CD4-positive, alpha-beta T cell treated with Interleukin-21 for 1 hour (primary cell): Measurements from ENCODE around the gene SENP3.

Source experiments
- DNase-seq: peaks from one replicate; pipeline ENCODE4 v3.0.0-alpha.2; 2020

SENP3 gene

DNA sequence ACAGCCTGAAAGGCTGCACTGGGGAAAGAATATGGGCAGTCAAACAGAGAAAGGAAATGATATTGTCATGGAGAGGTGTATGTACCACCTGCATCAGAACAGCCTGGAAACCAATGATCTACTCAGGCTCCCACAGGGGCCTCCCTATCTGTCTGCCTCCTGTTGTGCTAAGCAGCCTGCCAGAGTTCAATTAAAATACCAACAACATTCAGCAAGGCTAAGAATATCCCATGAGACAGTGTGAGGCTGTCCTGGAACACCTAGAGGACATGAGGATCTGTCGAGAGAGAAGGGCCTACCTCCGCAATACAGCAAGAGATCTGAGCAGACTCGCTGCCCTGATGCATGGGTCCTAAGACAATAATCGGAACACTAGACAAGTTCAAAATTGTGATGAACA lies 44.6 kb downstream of the SENP3 start:
- no peak for DNase-seq

DNA sequence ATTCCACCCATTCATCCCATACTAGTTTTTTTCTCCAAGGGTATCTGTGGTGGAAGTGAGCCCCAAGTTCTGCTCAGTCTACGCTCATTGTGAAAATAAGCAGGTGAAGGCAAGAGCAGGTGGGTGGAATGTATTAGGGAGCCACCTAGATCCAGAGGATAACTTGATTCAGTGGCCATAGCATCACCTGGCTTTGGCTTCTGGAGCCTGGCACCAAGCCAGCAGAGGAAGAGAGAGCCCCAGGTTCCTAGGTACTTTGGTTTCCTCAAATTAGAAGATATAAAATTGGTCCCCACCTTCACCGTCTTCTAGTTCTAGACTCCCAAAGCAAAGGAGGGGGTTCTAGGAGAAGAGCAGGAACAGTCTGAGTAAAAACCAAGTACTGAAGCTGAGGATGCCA lies 48.9 kb downstream of the SENP3 start:
- DNase-seq, result no peak

DNA sequence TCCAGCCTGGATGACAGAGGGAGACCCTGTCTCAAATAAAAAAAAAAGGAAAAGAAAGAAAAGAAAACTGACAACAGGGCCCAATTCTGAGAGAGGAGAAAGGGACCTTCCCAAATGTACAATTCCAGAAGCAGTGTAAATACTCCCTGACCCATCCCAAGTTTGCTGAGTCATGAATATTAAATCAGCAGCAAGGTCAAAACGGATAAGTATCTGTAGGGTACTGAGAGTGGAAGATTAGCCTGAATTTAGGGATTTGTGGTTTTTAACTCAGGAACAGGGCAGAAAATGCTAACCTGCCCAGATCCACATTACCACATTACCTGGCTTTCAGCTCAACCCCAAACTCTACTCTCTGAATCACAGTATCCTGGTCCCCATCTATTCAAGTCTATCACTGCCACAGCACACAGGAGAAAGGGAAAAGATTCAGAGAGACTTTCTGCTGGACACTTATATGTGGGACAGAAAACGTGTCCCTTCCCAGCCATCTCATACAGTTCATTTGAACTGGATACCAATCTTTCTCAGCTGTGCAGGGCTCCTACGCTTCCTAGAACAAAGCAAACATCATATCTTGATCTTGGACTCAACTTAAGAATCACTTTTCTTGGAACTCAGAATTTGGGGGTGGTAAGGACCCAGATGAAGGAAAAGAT lies 50.0 kb downstream of the SENP3 start:
- DNase-seq, result no peak

DNA sequence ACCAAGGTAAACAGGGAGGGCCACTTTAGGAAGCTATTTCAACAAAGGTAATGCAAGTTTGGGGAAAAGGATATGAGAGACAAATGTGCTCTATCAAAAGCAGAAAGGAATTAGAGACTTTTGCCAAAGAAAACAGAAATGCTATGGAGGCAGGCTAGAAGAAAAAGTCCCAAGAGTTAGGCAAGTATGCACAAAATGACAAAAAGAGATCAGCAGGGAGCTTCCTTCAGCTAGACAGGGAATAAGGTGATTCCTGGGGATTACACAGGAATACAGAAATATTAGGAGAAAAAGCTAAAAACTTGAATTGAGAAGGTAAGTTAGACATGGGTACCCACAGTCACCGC lies 50.5 kb downstream of the SENP3 start:
- no peak for DNase-seq

DNA sequence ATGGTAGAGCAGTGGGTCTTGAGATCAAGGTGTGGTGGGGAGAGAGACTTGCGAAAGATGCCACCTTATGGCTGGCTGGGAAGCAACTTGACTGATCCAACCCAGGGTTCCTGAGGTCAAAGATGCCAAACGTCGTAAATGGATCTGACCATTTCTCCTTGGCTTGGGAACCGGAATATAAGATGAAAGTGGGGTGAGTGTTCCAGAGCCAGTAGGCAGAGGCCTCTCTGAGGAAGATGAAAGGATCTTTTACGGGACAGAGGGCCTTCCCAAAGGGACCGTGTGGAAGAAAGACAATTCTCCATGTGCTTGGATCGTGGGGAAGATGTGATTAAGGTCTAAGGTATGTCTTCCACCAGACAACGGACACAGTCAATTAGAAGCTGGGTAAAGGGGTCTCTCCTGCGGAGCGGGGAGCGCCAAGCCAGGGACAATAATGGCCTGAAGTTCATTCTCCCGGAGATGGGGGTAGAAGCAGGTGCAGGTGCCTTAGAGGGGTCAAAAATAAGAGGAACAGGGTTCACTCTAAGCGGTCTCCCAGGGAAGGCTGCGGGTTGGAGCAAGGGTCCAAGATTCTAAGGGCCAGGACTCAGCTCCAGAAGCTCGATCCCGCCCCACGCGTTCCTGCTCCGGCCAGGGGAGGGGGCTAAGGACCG lies 52.2 kb downstream of the SENP3 start:
- DNase-seq, result no peak

DNA sequence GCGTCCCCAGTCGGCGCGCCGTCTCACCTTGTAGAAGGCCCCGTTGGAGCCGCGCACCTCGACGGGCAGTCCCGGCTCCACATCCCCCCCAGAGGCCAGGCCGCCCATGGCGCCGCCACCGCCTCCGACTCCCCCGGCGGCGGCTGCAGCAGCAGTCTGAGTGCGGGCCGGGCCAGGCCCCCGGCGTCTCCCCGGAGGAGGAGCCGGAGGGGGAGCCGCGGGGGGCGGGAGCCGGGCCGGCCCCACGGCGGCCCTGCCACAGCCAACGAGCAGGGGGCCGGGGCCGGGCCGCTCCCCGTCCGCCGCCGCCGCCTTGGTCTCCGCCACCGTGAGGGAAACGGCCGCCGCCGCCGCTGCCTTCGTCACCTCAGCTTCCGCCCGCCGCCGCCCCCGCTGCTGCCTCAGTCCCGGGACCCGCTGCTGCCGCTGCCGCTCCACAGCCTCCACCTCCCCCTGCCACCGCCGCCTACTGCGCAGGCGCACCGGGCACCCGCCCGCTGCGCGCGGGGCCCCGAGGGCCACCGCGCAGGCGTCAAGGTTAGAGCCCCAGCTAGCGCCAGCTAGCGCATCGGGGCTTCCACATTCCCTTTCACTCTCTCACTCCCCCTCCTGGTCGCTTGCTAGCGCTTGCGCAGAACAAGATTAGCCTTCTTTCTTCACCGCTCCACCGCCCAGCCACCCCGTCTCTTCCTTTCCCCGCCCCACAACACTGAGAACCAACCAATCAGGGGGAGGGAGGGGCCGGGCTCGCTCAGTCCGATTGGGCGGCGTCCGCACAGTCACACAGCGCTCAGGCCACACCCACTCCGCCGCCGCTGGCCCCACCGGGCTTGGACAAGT lies 52.9 kb downstream of the SENP3 start, which contains the start of gene FXR2:
Gene FXR2 (minus strand): TSS at position 473 of the 840 bp plus-strand sequence. CDS start 365 bp downstream, at position 108.
- peak; percentile 100 for DNase-seq

DNA sequence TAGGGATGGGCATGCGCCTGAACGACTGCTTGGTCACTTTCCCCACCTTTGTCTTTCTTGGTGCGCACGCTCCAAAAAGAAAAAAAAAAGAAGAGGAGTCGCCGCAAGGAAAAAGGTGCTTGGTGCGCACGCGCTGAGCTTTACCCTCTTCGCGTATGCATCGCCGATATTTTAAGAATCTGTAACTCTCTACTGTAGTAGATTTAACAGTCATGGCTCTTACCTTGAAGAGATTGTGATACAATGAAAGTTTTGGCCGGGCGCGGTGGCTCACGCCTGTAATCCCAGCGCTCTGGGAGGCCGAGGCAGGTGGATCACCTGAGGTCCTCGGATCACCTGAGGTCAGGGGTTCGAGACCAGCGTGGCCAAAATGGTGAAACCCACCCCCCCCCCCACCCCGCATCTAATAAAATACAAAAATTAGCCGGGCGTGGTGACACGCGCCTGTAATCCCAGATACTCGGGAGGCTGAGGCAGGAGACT lies 53.6 kb downstream of the SENP3 start:
- no peak for DNase-seq

DNA sequence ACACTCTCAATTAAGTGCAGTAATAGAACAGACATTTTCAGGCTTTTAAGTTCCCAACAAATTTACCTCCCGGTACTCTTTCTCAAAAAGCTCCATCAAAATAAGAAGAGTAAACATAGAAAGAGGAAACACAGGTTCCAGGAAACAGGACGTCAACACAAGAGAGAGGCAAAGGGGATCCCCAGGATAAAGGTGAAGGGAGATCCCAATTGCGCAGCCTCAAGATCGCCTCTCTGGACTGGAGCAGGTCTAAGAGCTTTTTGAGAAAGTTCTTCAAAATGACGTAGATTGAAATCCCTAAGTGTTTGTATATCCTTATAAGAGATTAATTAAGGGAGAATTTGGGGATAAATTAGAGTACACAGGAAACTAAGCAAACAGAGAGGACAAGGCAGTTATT lies 56.9 kb downstream of the SENP3 start:
- no peak for DNase-seq

DNA sequence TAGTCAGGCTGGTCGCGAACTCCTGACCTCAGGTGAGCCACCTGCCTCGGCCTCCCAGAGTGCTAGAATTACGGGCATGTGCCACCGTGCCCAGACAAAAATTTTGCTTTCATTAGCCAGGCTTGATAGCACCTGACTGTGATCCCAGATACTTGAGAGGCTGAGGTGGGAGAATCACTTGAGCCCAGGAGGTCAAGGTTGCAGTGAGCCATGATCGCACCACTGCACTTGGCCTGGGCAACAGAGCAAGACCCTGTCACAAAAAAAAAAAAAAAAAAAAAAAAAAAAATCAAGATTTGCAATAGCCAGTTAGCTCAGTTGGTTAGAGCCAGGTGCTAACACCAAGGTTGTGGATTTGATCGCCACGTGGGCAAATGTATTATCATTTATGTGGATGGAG lies 59.1 kb downstream of the SENP3 start:
- no peak for DNase-seq
